CD4-positive, alpha-beta memory T cell (primary cell): Measurements from ENCODE around the gene SAMD4A. TPM values are rescaled to one million over a fixed set of nuclear protein-coding genes. Genes with fewer than 3 reads are reported as not detected.
A peak's percentile ranks its signal among the peaks of the same experiment; 100 is the strongest.

Experiments used
- CTCF ChIA-PET: fragments of 350-600 bp; sonication (Branson Sonifier 250); formaldehyde crosslinking; loops from one replicate; lab custom pipeline; 2021; ENCODE audit warnings: inconsistent platforms; ENCODE audit not compliant: partially characterized antibody; lab: Charles Lee
- POLR2A ChIA-PET: fragments of 350-600 bp; sonication (Branson Sonifier 250); formaldehyde crosslinking; loops from one replicate; lab custom pipeline; 2021; ENCODE audit not compliant: partially characterized antibody; lab: Charles Lee
- DNase-seq, 5 donors: peaks; one replicate each; pipeline versions ENCODE4 v3.0.0 to v3.0.0-alpha.2; 2020 to 2022; ENCODE audit warnings: mixed read lengths in 1 of 5
- H3K27ac ChIP-seq: one replicate; pipeline ENCODE4 v1.7.0; 2013; ENCODE audit warnings: low read depth, low read length
- H3K27me3 ChIP-seq: 2 replicates; pipeline ENCODE4 v1.7.0; 2013; ENCODE audit warnings: mild to moderate bottlenecking, low read length, moderate library complexity; ENCODE audit not compliant: insufficient read depth
- H3K36me3 ChIP-seq: 2 replicates; pipeline ENCODE4 v1.7.0; 2013; ENCODE audit warnings: mild to moderate bottlenecking, low read length, moderate library complexity; ENCODE audit not compliant: insufficient read depth
- H3K4me1 ChIP-seq: 2 replicates; pipeline ENCODE4 v1.7.0; 2013; ENCODE audit warnings: mild to moderate bottlenecking, low read length, moderate library complexity; ENCODE audit not compliant: insufficient read depth
- H3K4me3 ChIP-seq, 2 donors: one replicate each; pipeline ENCODE4 v1.7.0; 2013; ENCODE audit warnings: low read length in 2 of 2, mild to moderate bottlenecking in 1 of 2
- H3K9me3 ChIP-seq, 2 donors: one replicate each; pipeline ENCODE4 v1.7.0; 2013; ENCODE audit warnings: low read length in 2 of 2, control low read depth in 1 of 2; ENCODE audit not compliant: control insufficient read depth in 1 of 2
- H3K27ac Mint-ChIP-seq, 7 donors: one replicate each; pipeline ENCODE4 v1.8.0; 2020 to 2021; ENCODE audit warnings: mixed read lengths in 7 of 7, mild to moderate bottlenecking in 6 of 7, inconsistent platforms in 3 of 7, moderate library complexity in 3 of 7
- H3K27me3 Mint-ChIP-seq, 2 donors: one replicate each; pipeline ENCODE4 v1.8.0; 2020 to 2021; ENCODE audit warnings: mixed read lengths in 2 of 2
- H3K36me3 Mint-ChIP-seq, 2 donors: one replicate each; pipeline ENCODE4 v1.8.0; 2020 to 2021; ENCODE audit warnings: mixed read lengths in 2 of 2, inconsistent platforms in 1 of 2, mild to moderate bottlenecking in 1 of 2
- H3K4me1 Mint-ChIP-seq, 4 donors: one replicate each; pipeline ENCODE4 v1.8.0; 2020 to 2021; ENCODE audit warnings: mixed read lengths in 4 of 4, mild to moderate bottlenecking in 1 of 4
- H3K4me3 Mint-ChIP-seq, 8 donors: one replicate each; pipeline ENCODE4 v1.8.0; 2020 to 2021; ENCODE audit warnings: mixed read lengths in 8 of 8, mild to moderate bottlenecking in 7 of 8, moderate library complexity in 6 of 8, inconsistent platforms in 3 of 8
- H3K9me3 Mint-ChIP-seq, 8 donors: one replicate each; pipeline ENCODE4 v1.8.0; 2020 to 2021; ENCODE audit warnings: mixed read lengths in 8 of 8, mild to moderate bottlenecking in 5 of 8, inconsistent platforms in 3 of 8, moderate library complexity in 1 of 8
- intact Hi-C: fragments of 100-400 bp; cut with micrococcal nuclease; formaldehyde crosslinking; loops from one replicate; pipeline ENCODE4 v1.15.1; 2023
- polyA plus RNA-seq, 2 donors: library from polyadenylated mRNA; unstranded; fragments of 300-500 nt; fragmentation: Illumina TruSeq; gene quantifications; one replicate each; pipeline ENCODE4 v1.2.3, GENCODE V29; 2021
- total RNA-seq, 2 experiments: library from RNA; stranded (reverse); gene quantifications; one replicate each; pipeline ENCODE4 v1.2.3, GENCODE V29; 2021

Gene SAMD4A
- total and polyA plus RNA-seq, 4 experiments from 2014 or later = 0.72 to 1.4 (median 0.93) TPM; not detected in 1

GRCh38 chr14:54690887-54691286, 124.0 kb downstream of the SAMD4A start:
- no peak overlapping the region for H3K27ac ChIP-seq

GRCh38 chr14:54691525-54692283, 124.8 kb downstream of the SAMD4A start:
- no peak overlapping the region for H3K27ac Mint-ChIP-seq
- no peaks in the 10 kb centered on the region for H3K9me3 Mint-ChIP-seq
- ChIA-PET CTCF (interaction anchor here (0.6 to 5.2 kb wide), 12 partner anchors 9 to 329 kb away, joined by 3 to 73 read pairs (median 4); partner anchors contain the start of genes CGRRF1 and SAMD4A), POLR2A (no interaction called here)
- H3K4me1 ChIP-seq = no peaks in the 10 kb centered on the region
- H3K36me3 ChIP-seq = no peaks in the 10 kb centered on the region
- intact Hi-C loops = loop anchor here (1.0 kb wide), 1 partner anchor 127 kb away; no protein-coding TSS in a partner anchor
- H3K27me3 Mint-ChIP-seq = peaks cover 2 to 4% of the 10 kb centered on the region in 2 donors
- no peaks in the 10 kb centered on the region for H3K4me1 Mint-ChIP-seq
- H3K27me3 ChIP-seq = no peaks in the 10 kb centered on the region
- no peaks in the 10 kb centered on the region for H3K36me3 Mint-ChIP-seq
- H3K27ac ChIP-seq = no peak overlapping the region
- no peaks in the 10 kb centered on the region for H3K9me3 ChIP-seq
- no peak overlapping the region for H3K4me3 ChIP-seq
- peak in 4 of 5 donors; percentile 17 to 34 (median 30) for DNase-seq
- H3K4me3 Mint-ChIP-seq = no peak overlapping the region

More at GRCh38 chr14:54690887-54691286, 124.0 kb downstream of the SAMD4A start:
- DNase-seq = no peak
- Mint-ChIP-seq H3K4me3 (no peak overlapping the region), H3K36me3 (no peaks in the 10 kb centered on the region), H3K4me1 (no peaks in the 10 kb centered on the region), H3K9me3 (no peaks in the 10 kb centered on the region), H3K27ac (peak overlapping the region in 1 of 7 donors; percentile 38), H3K27me3 (peaks cover 2 to 4% of the 10 kb centered on the region in 2 donors)
- intact Hi-C loops = loop anchor here (1.0 kb wide), 1 partner anchor 127 kb away; no protein-coding TSS in a partner anchor
- POLR2A ChIA-PET = no interaction called here
- H3K9me3 ChIP-seq = no peaks in the 10 kb centered on the region
- H3K4me3 ChIP-seq = no peak overlapping the region
- no peaks in the 10 kb centered on the region for H3K27me3 ChIP-seq
- no peaks in the 10 kb centered on the region for H3K36me3 ChIP-seq
- H3K4me1 ChIP-seq = no peaks in the 10 kb centered on the region
- CTCF ChIA-PET = interaction anchor here (0.6 to 5.2 kb wide), 11 partner anchors 10 to 328 kb away, joined by 3 to 73 read pairs (median 4); partner anchors contain the start of genes CGRRF1 and SAMD4A

GRCh38 chr14:54692284-54692772, 125.4 kb downstream of the SAMD4A start:
- Mint-ChIP-seq H3K4me3 (no peak overlapping the region), H3K9me3 (no peaks in the 10 kb centered on the region), H3K4me1 (no peaks in the 10 kb centered on the region), H3K36me3 (no peaks in the 10 kb centered on the region), H3K27ac (no peak overlapping the region), H3K27me3 (peaks cover 2 to 4% of the 10 kb centered on the region in 2 donors)
- no peaks in the 10 kb centered on the region for H3K36me3 ChIP-seq
- CTCF ChIA-PET = interaction anchor here (1.4 kb wide), 1 partner anchor 135 kb away, joined by 3 read pairs; no protein-coding TSS in a partner anchor
- POLR2A ChIA-PET = no interaction called here
- DNase-seq = no peak
- no peaks in the 10 kb centered on the region for H3K4me1 ChIP-seq
- intact Hi-C loops = no loop called here
- H3K27ac ChIP-seq = no peak overlapping the region
- H3K4me3 ChIP-seq = no peak overlapping the region
- H3K9me3 ChIP-seq = no peaks in the 10 kb centered on the region
- no peaks in the 10 kb centered on the region for H3K27me3 ChIP-seq

GRCh38 chr14:54693761-54694160, 126.8 kb downstream of the SAMD4A start:
- ChIA-PET CTCF (interaction anchor here (1.1 to 1.4 kb wide), 3 partner anchors 127 to 137 kb away, joined by 3 to 8 read pairs (median 3); partner anchors contain the start of gene SAMD4A), POLR2A (no interaction called here)
- no peaks in the 10 kb centered on the region for H3K9me3 ChIP-seq
- no peak overlapping the region for H3K27ac Mint-ChIP-seq
- H3K36me3 ChIP-seq = no peaks in the 10 kb centered on the region
- no peak overlapping the region for H3K4me3 Mint-ChIP-seq
- no peak overlapping the region for H3K4me3 ChIP-seq
- H3K36me3 Mint-ChIP-seq = no peaks in the 10 kb centered on the region
- H3K27ac ChIP-seq = no peak overlapping the region
- H3K9me3 Mint-ChIP-seq = no peaks in the 10 kb centered on the region
- no peaks in the 10 kb centered on the region for H3K27me3 ChIP-seq
- no peaks in the 10 kb centered on the region for H3K4me1 Mint-ChIP-seq
- no peak for DNase-seq
- H3K27me3 Mint-ChIP-seq = peaks cover 2 to 4% of the 10 kb centered on the region in 2 donors
- intact Hi-C loops = no loop called here
- H3K4me1 ChIP-seq = no peaks in the 10 kb centered on the region

GRCh38 chr14:54695196-54695595, 128.3 kb downstream of the SAMD4A start:
- ChIA-PET CTCF (interaction anchor here (1.2 kb wide), 1 partner anchor 131 kb away, joined by 5 read pairs; no protein-coding TSS in a partner anchor), POLR2A (no interaction called here)
- no peaks in the 10 kb centered on the region for H3K9me3 ChIP-seq
- no peak overlapping the region for H3K27ac Mint-ChIP-seq
- no peak overlapping the region for H3K4me3 ChIP-seq
- H3K4me1 ChIP-seq = no peaks in the 10 kb centered on the region
- no peak overlapping the region for H3K4me3 Mint-ChIP-seq
- H3K36me3 Mint-ChIP-seq = no peaks in the 10 kb centered on the region
- no peak overlapping the region for H3K27ac ChIP-seq
- H3K27me3 ChIP-seq = no peaks in the 10 kb centered on the region
- no peaks in the 10 kb centered on the region for H3K36me3 ChIP-seq
- H3K9me3 Mint-ChIP-seq = no peaks in the 10 kb centered on the region
- H3K4me1 Mint-ChIP-seq = no peaks in the 10 kb centered on the region
- intact Hi-C loops = no loop called here
- DNase-seq = no peak
- H3K27me3 Mint-ChIP-seq = peaks cover 2 to 4% of the 10 kb centered on the region in 2 donors

- Mint-ChIP-seq H3K36me3 (no peaks in the 10 kb centered on the region), H3K9me3 (no peaks in the 10 kb centered on the region), H3K27me3 (peaks cover 4% of the 10 kb centered on the region in 2 donors), H3K27ac (no peak overlapping the region), H3K4me3 (no peak overlapping the region), H3K4me1 (no peaks in the 10 kb centered on the region)
- Histone ChIP-seq H3K27me3 (no peaks in the 10 kb centered on the region), H3K27ac (no peak overlapping the region), H3K36me3 (no peaks in the 10 kb centered on the region), H3K4me1 (no peaks in the 10 kb centered on the region), H3K9me3 (no peaks in the 10 kb centered on the region), H3K4me3 (no peak overlapping the region)
- no peak for DNase-seq
- intact Hi-C loops = no loop called here
- ChIA-PET CTCF (no interaction called here), POLR2A (interaction anchor here (0.6 kb wide), 1 partner anchor 66 kb away, joined by 3 read pairs; no protein-coding TSS in a partner anchor)
These were observed 130.1 kb downstream of the SAMD4A start for GRCh38 chr14:54697001-54697400.

GRCh38 chr14:54697803-54698202, 130.9 kb downstream of the SAMD4A start:
- Histone ChIP-seq H3K9me3 (no peaks in the 10 kb centered on the region), H3K27me3 (no peaks in the 10 kb centered on the region), H3K4me1 (no peaks in the 10 kb centered on the region), H3K36me3 (no peaks in the 10 kb centered on the region), H3K4me3 (no peak overlapping the region), H3K27ac (no peak overlapping the region)
- intact Hi-C loops = no loop called here
- H3K27ac Mint-ChIP-seq = no peak overlapping the region
- no peaks in the 10 kb centered on the region for H3K4me1 Mint-ChIP-seq
- ChIA-PET CTCF (no interaction called here), POLR2A (no interaction called here)
- DNase-seq = no peak
- no peak overlapping the region for H3K4me3 Mint-ChIP-seq
- no peaks in the 10 kb centered on the region for H3K36me3 Mint-ChIP-seq
- H3K9me3 Mint-ChIP-seq = no peaks in the 10 kb centered on the region
- peaks cover 4% of the 10 kb centered on the region in 2 donors for H3K27me3 Mint-ChIP-seq
